Measurements from ENCODE around the gene ZNHIT3. TPM values are rescaled to one million over a fixed set of nuclear protein-coding genes. Genes with fewer than 3 reads are reported as not detected.

Gene ZNHIT3
- total and polyA plus RNA-seq, 10 of the 15 experiments (the other 5 are each of a cell fraction or from before 2014, with no cell fraction given), result 34.1 to 128 (median 55.6) TPM

DNA sequence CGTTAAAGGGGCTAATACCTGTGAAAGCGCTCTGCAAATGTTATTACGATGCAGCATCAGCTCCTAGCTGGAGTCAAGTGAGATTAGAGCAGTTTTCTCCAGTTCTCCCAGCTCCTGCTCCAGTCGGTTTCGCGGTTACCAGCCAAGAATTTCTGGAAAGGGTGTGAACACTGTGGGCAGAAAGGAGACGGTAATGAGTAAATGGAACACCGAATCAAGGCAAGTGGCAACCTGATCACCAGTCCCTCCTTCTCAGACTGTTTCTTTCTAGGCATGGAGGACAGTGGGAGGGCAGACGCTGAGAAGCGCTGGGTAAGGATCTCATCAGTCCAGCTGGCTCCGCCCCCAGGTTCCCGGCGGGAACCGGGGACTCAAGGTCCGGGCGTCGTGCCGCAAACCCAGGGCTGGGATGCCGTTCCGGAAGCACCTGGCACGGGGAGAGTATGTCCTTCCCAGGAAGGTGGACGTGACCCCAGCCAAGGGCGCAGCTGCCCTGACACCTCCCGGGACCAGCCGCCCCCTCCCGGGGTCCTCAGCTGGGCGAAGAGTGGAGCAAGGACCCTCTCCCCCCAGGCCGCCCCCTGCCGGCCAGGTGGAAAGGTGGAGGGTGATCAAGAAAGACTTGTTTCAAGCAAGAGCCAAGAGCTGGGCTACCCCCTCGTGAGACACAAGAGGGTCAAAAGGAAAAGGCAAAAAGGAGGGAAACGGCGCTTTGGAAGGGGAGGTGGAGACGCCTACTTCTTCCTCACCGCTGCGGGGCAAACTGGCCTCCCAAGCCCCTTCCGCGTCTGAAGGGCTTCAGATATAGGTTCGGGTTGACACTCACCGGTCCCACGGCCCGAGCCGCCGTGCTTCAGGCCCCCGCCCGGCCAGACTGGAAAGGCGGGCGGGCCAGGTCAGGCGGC, 47.7 kb downstream of the ZNHIT3 start:
- H3K9ac ChIP-seq (ENCODE audit: control insufficient read depth, insufficient read depth, low read length), result peak overlapping the region; percentile 98
- peak overlapping the region; percentile 93 for H2AFZ ChIP-seq (ENCODE audit: control insufficient read depth, low read depth, low read length)
- WGBS (ENCODE audit: insufficient coverage, insufficient replicate concordance, low lambda C conversion rate, missing lambda C conversion rate), result 9% methylated on average over 45 of the region's 48 CpGs
- no peaks in the 10 kb centered on the region for H4K20me1 ChIP-seq (ENCODE audit: control insufficient read depth, insufficient read depth)
- peaks cover 9% of the 10 kb centered on the region for H3K4me1 ChIP-seq (ENCODE audit: control insufficient read depth, insufficient read depth, low read length)
- CTCF ChIA-PET, result interaction anchor here (0.6 to 4.0 kb wide), 23 partner anchors 8 to 721 kb away, joined by 3 to 15 read pairs (median 4); partner anchors contain the start of genes MRM1 and ZNHIT3
- no TSS peak for BruUV-seq (replicated peaks)
- SMC1A ChIA-PET (ENCODE audit: uncharacterized antibody, unreplicated experiment), result interaction anchor here (0.9 to 1.4 kb wide), 3 partner anchors 12 to 565 kb away, joined by 3 to 5 read pairs (median 3); no protein-coding TSS in a partner anchor
- H3K36me3 ChIP-seq (ENCODE audit: control insufficient read depth in 2 of 2, insufficient read depth in 2 of 2, low read length in 1 of 2), result peaks cover 4 to 17% of the 10 kb centered on the region in 2 experiments
- ATAC-seq (peak; percentile 60), FAIRE-seq (no peak), DNase-seq (ENCODE audit: low read depth, low spot score) (peak; percentile 24)
- POLR2A ChIA-PET, result interaction anchor here (0.7 to 3.2 kb wide), 9 partner anchors 9 to 68 kb away, joined by 3 to 18 read pairs (median 3); partner anchors contain the start of gene MRM1
- intact Hi-C loops (cut with micrococcal nuclease; ENCODE audit: unreplicated experiment), result loop anchor here (2.0 kb wide), 1 partner anchor 47 kb away; the partner anchor contains the start of gene ZNHIT3
- no peaks in the 10 kb centered on the region for H3K9me3 ChIP-seq (replicated peaks; ENCODE audit: control insufficient read depth, insufficient read depth, low read length)
- H3K4me2 ChIP-seq (ENCODE audit: control insufficient read depth, insufficient read depth), result peak overlapping the region; percentile 100
- in situ Hi-C loops (cut with MboI), result no loop called here
- peak overlapping the region; percentile 81 for H3K4me3 ChIP-seq
- RAD21 ChIA-PET (ENCODE audit: unreplicated experiment), result interaction anchor here (0.6 to 3.0 kb wide), 6 partner anchors 10 to 586 kb away, joined by 3 to 28 read pairs (median 4); partner anchors contain the start of gene MRM1
- H3K27ac ChIP-seq (ENCODE audit: control insufficient read depth, insufficient read depth), result peak overlapping the region; percentile 98
- peaks cover 29% of the 10 kb centered on the region for H3K79me2 ChIP-seq (ENCODE audit: control insufficient read depth, insufficient read depth, low read length)
- H3K27me3 ChIP-seq (replicated peaks in 1 of 2; ENCODE audit: control insufficient read depth in 2 of 2, insufficient read depth in 2 of 2, low read length in 1 of 2), result no peaks in the 10 kb centered on the region
- TF ChIP-seq ZSCAN29 (IDR thresholded peaks at IDR 0.05) (no peak), FOXM1 (IDR thresholded peaks at IDR 0.05; ENCODE audit: low read depth, low read length) (no peak), JUND (IDR thresholded peaks at IDR 0.05; ENCODE audit: low read depth, low read length) (no peak), MEF2B (IDR thresholded peaks at IDR 0.05; ENCODE audit: partially characterized antibody, poor library complexity, severe bottlenecking) (no peak), IRF4 (IDR thresholded peaks at IDR 0.05; ENCODE audit: low read depth, low read length) (no peak), TCF7 (IDR thresholded peaks at IDR 0.05; ENCODE audit: borderline replicate concordance) (no peak), MXI1 (IDR thresholded peaks at IDR 0.05; ENCODE audit: low read depth, low read length) (no peak), SIN3A (IDR thresholded peaks at IDR 0.05; ENCODE audit: low read depth, low read length) (no peak), POLR2A (IDR thresholded peaks at IDR 0.05; ENCODE audit: low read depth, low read length) (no peak), EED (IDR thresholded peaks at IDR 0.05; ENCODE audit: low read depth) (peak; percentile 7), CBFB (IDR thresholded peaks at IDR 0.05; ENCODE audit: low read depth) (peak; percentile 26; the same call in 1 of the 2 replicates), CEBPB (IDR thresholded peaks at IDR 0.05; ENCODE audit: borderline replicate concordance in 1 of 2, low read depth in 2 of 2, low read length in 2 of 2) (no peak), IKZF1 (conservative IDR thresholded peaks at IDR 0.05) (peak; percentile 77), TAF1 (IDR thresholded peaks at IDR 0.05; ENCODE audit: borderline replicate concordance, low read depth, low read length) (no peak), SMC3 (IDR thresholded peaks at IDR 0.05; ENCODE audit: borderline replicate concordance, low read length) (0 out of 2 replicates have a peak, but pooled peaks have one; percentile 11), NR2F1 (conservative IDR thresholded peaks at IDR 0.05) (no peak; the same call in 1 of the 2 replicates), ATF7 (IDR thresholded peaks at IDR 0.05; ENCODE audit: low read depth) (no peak)
- TF ChIP-seq, protein P1, sequence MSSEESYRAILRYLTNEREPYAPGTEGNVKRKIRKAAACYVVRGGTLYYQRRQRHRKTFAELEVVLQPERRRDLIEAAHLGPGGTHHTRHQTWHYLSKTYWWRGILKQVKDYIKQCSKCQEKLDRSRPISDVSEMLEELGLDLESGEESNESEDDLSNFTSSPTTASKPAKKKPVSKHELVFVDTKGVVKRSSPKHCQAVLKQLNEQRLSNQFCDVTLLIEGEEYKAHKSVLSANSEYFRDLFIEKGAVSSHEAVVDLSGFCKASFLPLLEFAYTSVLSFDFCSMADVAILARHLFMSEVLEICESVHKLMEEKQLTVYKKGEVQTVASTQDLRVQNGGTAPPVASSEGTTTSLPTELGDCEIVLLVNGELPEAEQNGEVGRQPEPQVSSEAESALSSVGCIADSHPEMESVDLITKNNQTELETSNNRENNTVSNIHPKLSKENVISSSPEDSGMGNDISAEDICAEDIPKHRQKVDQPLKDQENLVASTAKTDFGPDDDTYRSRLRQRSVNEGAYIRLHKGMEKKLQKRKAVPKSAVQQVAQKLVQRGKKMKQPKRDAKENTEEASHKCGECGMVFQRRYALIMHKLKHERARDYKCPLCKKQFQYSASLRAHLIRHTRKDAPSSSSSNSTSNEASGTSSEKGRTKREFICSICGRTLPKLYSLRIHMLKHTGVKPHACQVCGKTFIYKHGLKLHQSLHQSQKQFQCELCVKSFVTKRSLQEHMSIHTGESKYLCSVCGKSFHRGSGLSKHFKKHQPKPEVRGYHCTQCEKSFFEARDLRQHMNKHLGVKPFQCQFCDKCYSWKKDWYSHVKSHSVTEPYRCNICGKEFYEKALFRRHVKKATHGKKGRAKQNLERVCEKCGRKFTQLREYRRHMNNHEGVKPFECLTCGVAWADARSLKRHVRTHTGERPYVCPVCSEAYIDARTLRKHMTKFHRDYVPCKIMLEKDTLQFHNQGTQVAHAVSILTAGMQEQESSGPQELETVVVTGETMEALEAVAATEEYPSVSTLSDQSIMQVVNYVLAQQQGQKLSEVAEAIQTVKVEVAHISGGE (CRISPR knock-in tag; IDR thresholded peaks at IDR 0.05), result no peak
